GM12865 (cell line): ENCODE data around the gene PRXL2A.

ENCODE experiments used
- DNase-seq: peaks from one replicate; pipeline ENCODE4 v3.0.0; 2010; ENCODE audit warnings: low read depth
- H3K4me3 ChIP-seq: 2 replicates; pipeline ENCODE4 v1.5.1; 2011; ENCODE audit warnings: mild to moderate bottlenecking, low read depth, low read length, control low read depth
- CTCF ChIP-seq: IDR thresholded peaks from 2 replicates; pipeline ENCODE4 v1.5.1; 2011; ENCODE audit warnings: low read length, control low read depth, low read depth, inconsistent platforms; ENCODE audit not compliant: insufficient read depth; ENCODE audit errors: missing control alignments

PRXL2A gene

GRCh38 chr10:80461208-80462183 is 53.1 kb downstream of the PRXL2A start:
- no peak for TF ChIP-seq CTCF
- no peak for DNase-seq
- no peak overlapping the region for H3K4me3 ChIP-seq

DNA sequence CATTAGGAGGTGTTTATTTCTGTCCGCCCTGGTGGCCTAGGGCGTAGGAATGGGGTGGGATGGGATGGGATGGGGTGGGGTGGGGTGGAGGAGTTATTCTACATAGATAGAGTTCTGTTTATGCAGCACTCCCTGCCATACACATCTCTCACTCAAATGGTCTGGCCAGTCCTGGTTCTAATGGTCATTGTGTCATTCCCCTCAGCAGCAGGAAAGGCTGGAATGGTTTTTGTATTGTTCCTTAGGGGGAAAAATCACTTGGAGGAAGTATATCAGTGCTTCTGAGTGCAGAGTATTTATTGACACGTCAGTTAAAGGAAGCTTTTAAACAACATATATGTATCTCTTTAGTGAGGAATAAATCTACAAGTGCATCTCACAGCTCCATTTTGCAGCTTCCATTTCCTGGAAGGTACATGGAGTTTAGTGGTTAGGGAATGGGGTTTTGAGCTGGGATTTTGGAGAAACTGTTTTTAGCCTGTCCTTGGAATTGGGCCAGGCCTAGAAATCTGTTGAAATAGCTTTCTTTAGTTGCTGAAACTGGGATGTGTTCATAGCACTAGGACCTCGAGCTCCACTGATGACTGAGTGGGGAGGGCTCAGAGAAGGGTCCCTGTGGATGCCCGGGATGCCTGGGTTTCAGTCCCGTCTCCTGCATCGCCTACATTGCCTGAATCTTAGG is 54.1 kb downstream of the PRXL2A start:
- no peak for DNase-seq
- H3K4me3 ChIP-seq, result no peak overlapping the region
- TF ChIP-seq CTCF, result no peak

DNA sequence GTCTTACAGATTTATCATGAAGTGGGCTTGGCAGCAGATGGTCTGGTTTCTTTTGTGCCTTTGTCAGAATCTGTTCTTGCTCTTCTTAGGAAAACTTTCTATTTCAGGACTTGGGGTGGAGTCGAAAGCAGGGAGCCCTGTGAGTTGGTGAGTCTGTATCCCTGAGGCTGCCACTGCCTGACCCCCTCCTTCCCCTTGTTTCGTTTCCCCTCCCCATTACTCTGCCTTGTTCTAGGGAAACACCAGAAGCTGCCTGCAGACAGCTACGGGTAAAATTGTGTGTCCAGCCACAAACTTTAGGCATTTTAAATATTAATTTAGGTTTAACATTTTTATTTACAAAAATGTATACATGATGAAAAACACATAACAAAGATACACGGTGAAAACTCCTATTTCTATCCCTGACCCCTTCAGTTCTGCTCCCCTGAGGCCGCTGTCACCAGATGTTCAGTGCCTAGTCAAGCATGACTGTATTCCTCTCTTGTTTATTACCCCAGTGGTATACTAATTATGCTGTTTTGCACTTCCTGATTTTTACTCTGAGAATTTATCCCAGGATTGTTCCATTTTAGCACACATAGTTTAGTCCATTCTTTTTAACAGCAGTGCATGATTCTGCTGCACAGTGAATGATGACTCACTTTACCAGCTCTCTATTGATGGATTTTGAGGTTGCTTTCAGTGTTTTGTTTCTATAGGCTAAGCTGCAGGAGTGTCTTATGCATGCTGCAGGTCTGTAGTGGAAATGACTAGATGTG is 54.8 kb downstream of the PRXL2A start:
- DNase-seq, result peak; percentile 28
- H3K4me3 ChIP-seq, result no peak overlapping the region
- no peak for TF ChIP-seq CTCF

- no peak overlapping the region for H3K4me3 ChIP-seq
- TF ChIP-seq CTCF, result no peak
- no peak for DNase-seq
Observed at GRCh38 chr10:80463868-80464267, 55.5 kb downstream of the PRXL2A start.

DNA sequence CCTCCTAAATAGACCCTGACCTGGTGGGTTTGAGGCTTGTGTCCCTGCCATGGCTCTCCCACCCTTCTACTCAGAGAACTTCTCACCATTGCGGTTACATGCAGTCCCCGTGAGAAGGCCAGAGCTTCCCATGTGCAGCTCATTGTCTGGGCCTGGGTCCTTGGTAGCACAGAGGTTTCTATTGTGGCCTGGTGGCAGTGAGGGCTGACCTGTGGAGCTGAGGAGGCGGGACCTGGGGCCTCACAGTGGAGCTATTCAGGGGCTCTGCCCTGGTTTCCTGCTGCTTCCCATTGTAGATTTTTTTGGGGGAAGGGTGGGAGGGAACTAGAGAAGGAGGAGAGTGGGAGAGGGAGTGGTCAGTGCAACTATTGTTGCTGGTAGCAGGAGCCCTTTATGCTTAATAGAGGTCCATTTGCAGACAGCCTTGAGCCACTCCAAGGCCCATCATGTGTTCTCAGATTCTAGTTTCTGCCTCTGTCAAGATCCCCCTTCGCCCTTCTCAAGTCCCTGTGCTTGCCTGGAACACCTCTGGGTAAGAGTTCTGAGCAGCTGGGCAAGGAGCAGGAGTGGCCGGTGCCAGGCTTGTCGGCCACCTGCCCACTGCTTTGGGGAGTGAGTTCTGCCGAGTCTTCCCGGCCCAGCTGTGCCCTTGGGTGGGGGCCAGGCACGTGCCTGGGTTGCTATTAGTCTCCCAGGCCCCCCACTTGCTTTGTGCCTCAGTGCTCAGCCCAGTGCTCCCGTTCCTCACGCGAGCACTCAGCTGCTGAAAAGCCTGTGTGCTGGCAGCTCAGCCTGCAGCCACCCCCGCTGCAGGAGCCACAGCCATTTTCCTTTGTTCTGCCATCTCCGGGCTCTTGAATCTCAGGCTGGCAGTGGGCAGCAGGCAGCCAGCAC is 56.5 kb downstream of the PRXL2A start:
- DNase-seq, result no peak
- no peak for TF ChIP-seq CTCF
- no peak overlapping the region for H3K4me3 ChIP-seq

DNA sequence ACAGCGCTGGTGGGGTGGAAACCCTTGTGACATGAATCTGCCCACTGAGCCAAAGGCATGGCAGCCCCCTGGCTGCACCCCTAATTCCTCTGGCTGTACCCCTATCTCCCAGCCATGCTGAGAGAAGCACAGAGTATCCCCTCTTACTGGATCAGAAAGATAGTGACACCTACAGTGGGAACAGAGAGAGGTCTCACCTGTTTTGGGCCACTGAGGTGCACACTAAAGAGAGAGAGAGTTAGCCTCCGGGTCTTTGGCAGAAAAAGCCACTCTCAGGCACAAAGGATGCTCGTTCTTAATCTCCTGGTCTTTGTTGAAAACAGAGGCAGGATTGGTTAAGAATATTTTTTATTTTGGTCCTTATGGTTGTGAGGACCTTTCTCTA is 57.1 kb downstream of the PRXL2A start:
- H3K4me3 ChIP-seq, result no peak overlapping the region
- TF ChIP-seq CTCF, result no peak
- DNase-seq, result no peak
